HG02981 (cell line): ENCODE measurements around the gene NAPEPLD.
"Not testable (repeated sequence)": the region's sequence is repeated elsewhere in the genome, so short reads cannot be mapped to it uniquely, and the experiment has no call there.

Source experiments
- ATAC-seq: cut with Tn5 transposase; IDR thresholded peaks from one replicate; pipeline ENCODE4 v1.9.1; 2021; ENCODE audit warnings: mild to moderate bottlenecking, moderate library complexity; ENCODE audit not compliant: unreplicated experiment

Gene NAPEPLD

GRCh38 chr7:103144754-103145153 is 4.1 kb downstream of the NAPEPLD start:
- ATAC-seq: not testable (repeated sequence)

GRCh38 chr7:103143868-103144267 is 5.0 kb downstream of the NAPEPLD start:
- ATAC-seq: no peak

GRCh38 chr7:103142494-103142893 is 6.4 kb downstream of the NAPEPLD start:
- no peak for ATAC-seq

GRCh38 chr7:103141753-103142404 is 7.0 kb downstream of the NAPEPLD start:
- ATAC-seq: no peak

GRCh38 chr7:103140685-103141084 is 8.2 kb downstream of the NAPEPLD start:
- no peak for ATAC-seq

GRCh38 chr7:103140061-103140460 is 8.8 kb downstream of the NAPEPLD start:
- ATAC-seq: no peak

- no peak for ATAC-seq
Measured at GRCh38 chr7:103134836-103135554, 13.9 kb downstream of the NAPEPLD start.

- ATAC-seq: no peak
Measured at GRCh38 chr7:103132995-103133688, 15.8 kb downstream of the NAPEPLD start.

GRCh38 chr7:103130901-103131624 is 17.8 kb downstream of the NAPEPLD start:
- no peak for ATAC-seq

- ATAC-seq: no peak
Measured at GRCh38 chr7:103129702-103130549, 19.0 kb downstream of the NAPEPLD start.

GRCh38 chr7:103127006-103127405 is 21.9 kb downstream of the NAPEPLD start:
- no peak for ATAC-seq

- no peak for ATAC-seq
Measured at GRCh38 chr7:103124429-103124979, 24.4 kb downstream of the NAPEPLD start.

GRCh38 chr7:103123529-103123928 is 25.4 kb downstream of the NAPEPLD start:
- ATAC-seq: no peak

GRCh38 chr7:103121641-103122040 is 27.3 kb downstream of the NAPEPLD start:
- ATAC-seq: no peak

GRCh38 chr7:103120362-103120761 is 28.5 kb downstream of the NAPEPLD start:
- no peak for ATAC-seq

- ATAC-seq: no peak
Measured at GRCh38 chr7:103119791-103120291, 29.1 kb downstream of the NAPEPLD start.

GRCh38 chr7:103117465-103117864 is 31.4 kb downstream of the NAPEPLD start:
- no peak for ATAC-seq

GRCh38 chr7:103116991-103117390 is 31.9 kb downstream of the NAPEPLD start:
- no peak for ATAC-seq

GRCh38 chr7:103116511-103116910 is 32.4 kb downstream of the NAPEPLD start:
- ATAC-seq: no peak

GRCh38 chr7:103115771-103116170 is 33.1 kb downstream of the NAPEPLD start:
- no peak for ATAC-seq
